Mesendoderm (in vitro differentiated cells): ENCODE measurements around the gene SCN7A.
"Not testable (repeated sequence)": the region's sequence is repeated elsewhere in the genome, so short reads cannot be mapped to it uniquely, and the experiment has no call there.

Experiments used
- DNase-seq: peaks from one replicate; pipeline ENCODE4 v3.0.0; 2013
- H2AK5ac ChIP-seq: 2 replicates; pipeline ENCODE4 v1.6.1; 2013; ENCODE audit warnings: low read length, inconsistent platforms
- H2BK120ac ChIP-seq: 2 replicates; pipeline ENCODE4 v1.6.1; 2013; ENCODE audit warnings: low read depth, mild to moderate bottlenecking, low read length, moderate library complexity, mixed read lengths
- H2BK15ac ChIP-seq: replicated peaks from 2 replicates; pipeline ENCODE4 v1.6.1; 2013; ENCODE audit warnings: low read depth, mild to moderate bottlenecking, moderate library complexity
- H2BK5ac ChIP-seq: 2 replicates; pipeline ENCODE4 v1.6.1; 2013; ENCODE audit warnings: low read length, inconsistent platforms
- H3K18ac ChIP-seq: 2 replicates; pipeline ENCODE4 v1.6.1; 2013; ENCODE audit warnings: mild to moderate bottlenecking, low read length, mixed read lengths
- H3K23ac ChIP-seq: one replicate; pipeline ENCODE4 v1.6.1; 2013; ENCODE audit warnings: low read length
- H3K27ac ChIP-seq: 2 replicates; pipeline ENCODE4 v1.5.1; 2013; ENCODE audit warnings: low read depth, mild to moderate bottlenecking, inconsistent platforms, low read length, moderate library complexity
- H3K27me3 ChIP-seq: 2 replicates; pipeline ENCODE4 v1.6.1; 2013; ENCODE audit warnings: low read length, control low read depth, mild to moderate bottlenecking, inconsistent platforms; ENCODE audit not compliant: insufficient read depth, poor library complexity
- H3K36me3 ChIP-seq: 2 replicates; pipeline ENCODE4 v1.6.1; 2013; ENCODE audit warnings: low read length, inconsistent platforms; ENCODE audit not compliant: control insufficient read depth, insufficient read depth
- H3K4ac ChIP-seq: one replicate; pipeline ENCODE4 v1.6.1; 2013; ENCODE audit warnings: low read depth, mild to moderate bottlenecking, low read length, moderate library complexity
- H3K4me1 ChIP-seq: 2 replicates; pipeline ENCODE4 v1.6.1; 2013; ENCODE audit warnings: low read depth, low read length, inconsistent platforms; ENCODE audit not compliant: control insufficient read depth
- H3K4me2 ChIP-seq: 2 replicates; pipeline ENCODE4 v1.6.1; 2013; ENCODE audit warnings: low read length
- H3K4me3 ChIP-seq: 2 replicates; pipeline ENCODE4 v1.5.1; 2013; ENCODE audit warnings: mild to moderate bottlenecking, low read length
- H3K56ac ChIP-seq: one replicate; pipeline ENCODE4 v1.6.1; 2013; ENCODE audit warnings: low read length
- H3K79me1 ChIP-seq: 2 replicates; pipeline ENCODE4 v1.6.1; 2013; ENCODE audit warnings: low read length, inconsistent platforms
- H3K79me2 ChIP-seq: 2 replicates; pipeline ENCODE4 v1.6.1; 2013; ENCODE audit warnings: mild to moderate bottlenecking, low read length; ENCODE audit not compliant: control insufficient read depth, insufficient read depth
- H3K9ac ChIP-seq: 2 replicates; pipeline ENCODE4 v1.6.1; 2013; ENCODE audit warnings: low read length, inconsistent platforms
- H4K5ac ChIP-seq: one replicate; pipeline ENCODE4 v1.6.1; 2013; ENCODE audit warnings: low read length
- H4K8ac ChIP-seq: one replicate; pipeline ENCODE4 v1.6.1; 2013; ENCODE audit warnings: low read depth, mild to moderate bottlenecking, control low read depth, low read length, moderate library complexity
- WGBS: extraction: QIAGEN DNeasy Blood & Tissue Kit; methylation state at CpG from one replicate; pipeline ENCODE4 v1.1.7; 2013; ENCODE audit warnings: low lambda C conversion rate, missing lambda C conversion rate; ENCODE audit not compliant: insufficient coverage; ENCODE audit errors: extremely low coverage; 5-methylcytosine and 5-hydroxymethylcytosine counted together

SCN7A gene

GRCh38 chr2:166468124-166469024 lies 25.7 kb downstream of the SCN7A start:
- H3K4me2 ChIP-seq = no peak overlapping the region
- H2BK15ac ChIP-seq = no peak overlapping the region
- H2BK120ac ChIP-seq = no peak overlapping the region
- no CpG with 5 or more reads among the region's 5 CpGs for WGBS
- no peak overlapping the region for H4K5ac ChIP-seq
- no peak overlapping the region for H3K4me3 ChIP-seq
- no peak overlapping the region for H3K18ac ChIP-seq
- no peaks in the 10 kb centered on the region for H3K79me2 ChIP-seq
- no peaks in the 10 kb centered on the region for H3K4me1 ChIP-seq
- H3K9ac ChIP-seq = no peak overlapping the region
- no peaks in the 10 kb centered on the region for H3K27me3 ChIP-seq
- no peaks in the 10 kb centered on the region for H3K79me1 ChIP-seq
- no peak overlapping the region for H3K4ac ChIP-seq
- no peak for DNase-seq
- no peak overlapping the region for H3K56ac ChIP-seq
- H3K36me3 ChIP-seq = no peaks in the 10 kb centered on the region
- no peak overlapping the region for H2AK5ac ChIP-seq
- H3K23ac ChIP-seq = no peak overlapping the region
- H3K27ac ChIP-seq = no peak overlapping the region
- H4K8ac ChIP-seq = no peak overlapping the region
- H2BK5ac ChIP-seq = no peak overlapping the region

- Histone ChIP-seq H3K23ac (no peak overlapping the region), H3K4me2 (no peak overlapping the region), H3K27ac (no peak overlapping the region), H3K4ac (no peak overlapping the region), H2BK15ac (no peak overlapping the region), H3K56ac (no peak overlapping the region), H3K18ac (no peak overlapping the region), H4K5ac (no peak overlapping the region), H2AK5ac (no peak overlapping the region), H3K79me1 (no peaks in the 10 kb centered on the region), H3K27me3 (no peaks in the 10 kb centered on the region), H2BK120ac (no peak overlapping the region), H3K79me2 (no peaks in the 10 kb centered on the region), H3K36me3 (no peaks in the 10 kb centered on the region), H4K8ac (no peak overlapping the region), H3K4me1 (no peaks in the 10 kb centered on the region), H2BK5ac (no peak overlapping the region), H3K9ac (no peak overlapping the region), H3K4me3 (no peak overlapping the region)
- WGBS = no CpG with 5 or more reads among the region's 1 CpG
- peak; percentile 2 for DNase-seq
Observed at GRCh38 chr2:166464187-166464586, 29.9 kb downstream of the SCN7A start.

GRCh38 chr2:166463640-166464039 lies 30.4 kb downstream of the SCN7A start:
- H3K36me3 ChIP-seq = no peaks in the 10 kb centered on the region
- no peaks in the 10 kb centered on the region for H3K79me2 ChIP-seq
- H3K18ac ChIP-seq = no peak overlapping the region
- H3K4me2 ChIP-seq = no peak overlapping the region
- no peak for DNase-seq
- H3K9ac ChIP-seq = no peak overlapping the region
- no peak overlapping the region for H4K5ac ChIP-seq
- no peaks in the 10 kb centered on the region for H3K4me1 ChIP-seq
- WGBS = no CpG with 5 or more reads among the region's 5 CpGs
- no peak overlapping the region for H2AK5ac ChIP-seq
- no peak overlapping the region for H4K8ac ChIP-seq
- no peaks in the 10 kb centered on the region for H3K79me1 ChIP-seq
- no peak overlapping the region for H3K4me3 ChIP-seq
- H2BK5ac ChIP-seq = no peak overlapping the region
- no peak overlapping the region for H2BK15ac ChIP-seq
- no peak overlapping the region for H3K56ac ChIP-seq
- H3K27me3 ChIP-seq = no peaks in the 10 kb centered on the region
- no peak overlapping the region for H3K27ac ChIP-seq
- no peak overlapping the region for H3K23ac ChIP-seq
- H3K4ac ChIP-seq = no peak overlapping the region
- no peak overlapping the region for H2BK120ac ChIP-seq

DNA sequence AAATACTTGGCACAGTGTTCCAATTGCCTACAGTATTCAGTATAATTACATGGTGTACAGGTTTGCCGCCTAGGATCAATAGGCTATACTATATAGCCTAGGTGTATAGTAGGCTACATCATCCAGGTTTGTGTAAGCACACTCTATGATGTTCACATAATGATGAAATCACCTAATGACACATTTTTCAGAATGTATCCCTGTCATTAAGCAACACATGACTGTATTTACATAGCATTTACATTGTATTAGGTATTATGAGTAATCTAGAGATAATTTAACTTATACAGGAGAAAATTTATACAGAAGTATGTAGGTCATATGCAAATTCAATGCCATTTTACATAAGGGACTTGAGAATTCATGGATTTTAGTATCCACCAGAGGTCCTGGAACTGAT lies 35.4 kb downstream of the SCN7A start:
- Histone ChIP-seq H3K36me3 (no peaks in the 10 kb centered on the region), H3K23ac (no peak overlapping the region), H3K4ac (no peak overlapping the region), H2BK5ac (no peak overlapping the region), H3K56ac (no peak overlapping the region), H3K79me1 (no peaks in the 10 kb centered on the region), H2BK120ac (no peak overlapping the region), H3K4me2 (no peak overlapping the region), H2AK5ac (no peak overlapping the region), H3K27ac (no peak overlapping the region), H3K79me2 (no peaks in the 10 kb centered on the region), H4K5ac (no peak overlapping the region), H3K18ac (no peak overlapping the region), H3K4me3 (no peak overlapping the region), H3K27me3 (no peaks in the 10 kb centered on the region), H4K8ac (no peak overlapping the region), H3K4me1 (no peaks in the 10 kb centered on the region), H2BK15ac (no peak overlapping the region), H3K9ac (no peak overlapping the region)
- no peak for DNase-seq
- WGBS = no CpG with 5 or more reads among the region's 1 CpG

DNA sequence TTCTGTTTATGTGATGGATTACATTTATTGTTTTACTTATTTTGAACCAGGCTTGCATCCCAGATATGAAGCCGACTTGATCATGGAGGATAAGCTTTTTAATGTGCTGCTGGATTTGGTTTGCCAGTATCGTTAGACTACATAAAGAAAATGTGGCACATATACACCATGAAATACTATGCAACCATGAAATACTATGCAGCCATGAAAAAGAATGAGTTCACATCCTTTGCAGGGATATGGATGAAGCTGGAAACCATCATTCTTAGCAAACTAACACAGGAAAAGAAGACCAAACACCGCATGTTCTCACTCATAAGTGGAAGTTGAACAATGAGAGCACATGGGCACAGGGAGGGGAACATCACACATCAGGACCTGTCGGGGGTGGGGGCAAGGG lies 38.2 kb downstream of the SCN7A start:
- not testable (repeated sequence) for H3K79me2 ChIP-seq, H3K4me2 ChIP-seq, H2BK15ac ChIP-seq, DNase-seq, H3K27ac ChIP-seq, H2BK120ac ChIP-seq, H2AK5ac ChIP-seq, H4K5ac ChIP-seq, H2BK5ac ChIP-seq, H3K36me3 ChIP-seq, H3K56ac ChIP-seq, H3K9ac ChIP-seq, H3K18ac ChIP-seq, H3K4me3 ChIP-seq, H3K27me3 ChIP-seq, H4K8ac ChIP-seq, H3K4ac ChIP-seq, H3K4me1 ChIP-seq, H3K23ac ChIP-seq, H3K79me1 ChIP-seq
- no CpG with 5 or more reads among the region's 4 CpGs for WGBS
